Endothelial cell (in vitro differentiated cells): ENCODE results near the gene STRN. TPM values are rescaled to one million over a fixed set of nuclear protein-coding genes. Genes with fewer than 3 reads are reported as not detected.

Experiments used
- DNase-seq: peaks from one replicate; pipeline ENCODE4 v3.0.0; 2021; ENCODE audit warnings: low spot score
- H3K27ac Mint-ChIP-seq: one replicate; pipeline ENCODE4 v1.8.0; 2021; ENCODE audit warnings: mixed read lengths, inconsistent platforms; ENCODE audit not compliant: unreplicated experiment
- H3K27me3 Mint-ChIP-seq: one replicate; pipeline ENCODE4 v1.8.0; 2021; ENCODE audit warnings: mild to moderate bottlenecking, moderate library complexity, mixed read lengths, inconsistent platforms; ENCODE audit not compliant: unreplicated experiment
- H3K36me3 Mint-ChIP-seq: one replicate; pipeline ENCODE4 v1.8.0; 2021; ENCODE audit warnings: mild to moderate bottlenecking, low read depth, mixed read lengths, inconsistent platforms; ENCODE audit not compliant: unreplicated experiment
- H3K4me1 Mint-ChIP-seq: one replicate; pipeline ENCODE4 v1.8.0; 2021; ENCODE audit warnings: mild to moderate bottlenecking, mixed read lengths, inconsistent platforms; ENCODE audit not compliant: unreplicated experiment
- H3K4me3 Mint-ChIP-seq: one replicate; pipeline ENCODE4 v1.8.0; 2021; ENCODE audit warnings: mild to moderate bottlenecking, mixed read lengths, inconsistent platforms; ENCODE audit not compliant: unreplicated experiment
- H3K9me3 Mint-ChIP-seq: one replicate; pipeline ENCODE4 v1.8.0; 2021; ENCODE audit warnings: mixed read lengths, inconsistent platforms; ENCODE audit not compliant: unreplicated experiment
- total RNA-seq: library from RNA; stranded (reverse); fragmentation: NEBNext Ultra II Directional; extraction: Animal tissue kit (Norgen Biotek cat#: 25700); gene quantifications from one replicate; pipeline ENCODE4 v1.2.1, GENCODE V29; 2021; ENCODE audit not compliant: unreplicated experiment
- TF ChIP-seq, protein P1 (sequence below): fragments of 200-600 bp; sonication (generic); IDR thresholded peaks from one replicate; pipeline ENCODE4 v1.5.0; 2021; ENCODE audit warnings: antibody characterized with exemption; ENCODE audit not compliant: unreplicated experiment

STRN gene
- total RNA-seq, 1 donor from 2014 or later: 52.0 TPM

DNA sequence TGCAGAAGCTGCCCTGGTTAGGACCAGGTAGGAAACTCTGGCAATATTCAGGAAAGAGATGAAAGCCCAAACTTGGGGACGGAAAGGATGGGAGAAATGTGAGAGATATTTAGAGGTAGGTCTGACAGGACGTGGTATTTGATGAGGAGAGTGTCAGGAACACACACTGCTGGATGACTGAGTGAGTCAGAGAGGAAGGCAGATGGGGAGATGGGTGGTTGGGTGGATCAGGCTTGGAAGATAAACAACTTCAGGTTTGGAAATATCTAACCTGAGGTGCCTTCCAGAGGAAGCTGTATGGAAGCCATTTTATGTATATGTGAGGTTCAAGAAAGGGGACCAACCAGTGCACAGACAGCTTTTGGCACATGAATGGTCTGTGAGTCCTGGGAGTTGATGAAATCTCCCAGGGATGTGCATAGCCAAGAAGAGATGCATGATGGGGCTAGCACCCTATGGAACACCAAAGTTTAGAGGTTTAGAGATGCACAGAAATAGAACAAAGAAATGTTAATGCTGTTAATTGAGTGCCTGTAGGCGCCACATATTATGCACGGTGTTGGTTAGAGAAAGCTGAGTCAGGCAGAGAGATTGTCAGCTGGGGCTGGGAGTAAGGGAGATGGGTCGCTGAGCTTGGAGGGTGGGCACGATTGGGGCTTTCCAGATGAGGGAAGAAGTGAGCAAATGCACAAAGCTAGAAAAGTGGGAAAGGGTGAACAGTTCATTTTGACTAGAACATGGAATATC lies 168.8 kb downstream of the STRN start:
- no peaks in the 10 kb centered on the region for H3K9me3 Mint-ChIP-seq

More for the DNA sequence above, 168.8 kb downstream of the STRN start:
- H3K4me3 Mint-ChIP-seq: no peak overlapping the region
- TF ChIP-seq, protein P1, sequence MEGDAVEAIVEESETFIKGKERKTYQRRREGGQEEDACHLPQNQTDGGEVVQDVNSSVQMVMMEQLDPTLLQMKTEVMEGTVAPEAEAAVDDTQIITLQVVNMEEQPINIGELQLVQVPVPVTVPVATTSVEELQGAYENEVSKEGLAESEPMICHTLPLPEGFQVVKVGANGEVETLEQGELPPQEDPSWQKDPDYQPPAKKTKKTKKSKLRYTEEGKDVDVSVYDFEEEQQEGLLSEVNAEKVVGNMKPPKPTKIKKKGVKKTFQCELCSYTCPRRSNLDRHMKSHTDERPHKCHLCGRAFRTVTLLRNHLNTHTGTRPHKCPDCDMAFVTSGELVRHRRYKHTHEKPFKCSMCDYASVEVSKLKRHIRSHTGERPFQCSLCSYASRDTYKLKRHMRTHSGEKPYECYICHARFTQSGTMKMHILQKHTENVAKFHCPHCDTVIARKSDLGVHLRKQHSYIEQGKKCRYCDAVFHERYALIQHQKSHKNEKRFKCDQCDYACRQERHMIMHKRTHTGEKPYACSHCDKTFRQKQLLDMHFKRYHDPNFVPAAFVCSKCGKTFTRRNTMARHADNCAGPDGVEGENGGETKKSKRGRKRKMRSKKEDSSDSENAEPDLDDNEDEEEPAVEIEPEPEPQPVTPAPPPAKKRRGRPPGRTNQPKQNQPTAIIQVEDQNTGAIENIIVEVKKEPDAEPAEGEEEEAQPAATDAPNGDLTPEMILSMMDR: no peak
- DNase-seq: no peak
- no peaks in the 10 kb centered on the region for H3K27me3 Mint-ChIP-seq
- no peak overlapping the region for H3K27ac Mint-ChIP-seq
- peaks cover 4% of the 10 kb centered on the region for H3K36me3 Mint-ChIP-seq
- H3K4me1 Mint-ChIP-seq: peaks cover 3% of the 10 kb centered on the region

Other genes with a start within 250 kb of the STRN start
- 26.3 TPM for gene HEATR5B, start 117.8 kb upstream of the STRN start, total RNA-seq
- gene GPATCH11, start 118.0 kb upstream of the STRN start, total RNA-seq: 8.2 TPM
- gene EIF2AK2, start 190.4 kb upstream of the STRN start, total RNA-seq: 32.9 TPM
- gene SULT6B1, start 222.1 kb upstream of the STRN start, total RNA-seq: not detected
- gene CEBPZOS, start 230.0 kb upstream of the STRN start, total RNA-seq: 18.5 TPM